GM18505 (cell line): ENCODE measurements around the gene LPCAT2.

ENCODE experiments used
- ATAC-seq: cut with Tn5 transposase; IDR thresholded peaks from one replicate; pipeline ENCODE4 v1.9.1; 2021; ENCODE audit not compliant: unreplicated experiment
- POLR2A ChIP-seq: IDR thresholded peaks from 4 replicates; pipeline ENCODE4 v1.6.1; 2011; ENCODE audit warnings: borderline replicate concordance; ENCODE audit not compliant: insufficient read depth, insufficient read length; ENCODE audit errors: extremely low read depth

LPCAT2 gene

GRCh38 chr16:55489956-55490265 is 19.0 kb upstream of the LPCAT2 start:
- TF ChIP-seq POLR2A: no peak
- ATAC-seq: no peak

DNA sequence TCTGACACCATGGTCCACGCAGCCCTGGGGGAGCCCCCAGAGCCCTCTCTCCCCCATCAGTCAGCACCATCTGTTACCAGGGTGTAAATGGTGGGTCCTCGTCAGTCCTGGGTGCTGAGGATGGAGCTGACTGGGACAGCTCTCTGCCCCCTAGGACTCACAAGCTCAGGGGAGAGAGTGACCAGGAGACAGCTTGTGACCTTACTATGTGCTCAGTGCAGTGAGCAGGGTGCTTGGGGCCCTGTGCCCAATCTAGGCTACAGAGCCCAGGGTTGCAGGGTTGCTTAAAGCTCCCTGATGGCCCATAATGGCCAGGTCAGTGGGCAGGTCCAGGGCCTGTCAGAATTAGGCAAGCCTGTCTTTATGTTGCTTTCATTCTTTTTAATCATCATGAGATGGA is 18.6 kb upstream of the LPCAT2 start:
- no peak for TF ChIP-seq POLR2A

GRCh38 chr16:55491691-55492090 is 17.2 kb upstream of the LPCAT2 start:
- no peak for ATAC-seq
- TF ChIP-seq POLR2A: no peak

More for the DNA sequence above, 18.6 kb upstream of the LPCAT2 start:
- no peak for ATAC-seq

DNA sequence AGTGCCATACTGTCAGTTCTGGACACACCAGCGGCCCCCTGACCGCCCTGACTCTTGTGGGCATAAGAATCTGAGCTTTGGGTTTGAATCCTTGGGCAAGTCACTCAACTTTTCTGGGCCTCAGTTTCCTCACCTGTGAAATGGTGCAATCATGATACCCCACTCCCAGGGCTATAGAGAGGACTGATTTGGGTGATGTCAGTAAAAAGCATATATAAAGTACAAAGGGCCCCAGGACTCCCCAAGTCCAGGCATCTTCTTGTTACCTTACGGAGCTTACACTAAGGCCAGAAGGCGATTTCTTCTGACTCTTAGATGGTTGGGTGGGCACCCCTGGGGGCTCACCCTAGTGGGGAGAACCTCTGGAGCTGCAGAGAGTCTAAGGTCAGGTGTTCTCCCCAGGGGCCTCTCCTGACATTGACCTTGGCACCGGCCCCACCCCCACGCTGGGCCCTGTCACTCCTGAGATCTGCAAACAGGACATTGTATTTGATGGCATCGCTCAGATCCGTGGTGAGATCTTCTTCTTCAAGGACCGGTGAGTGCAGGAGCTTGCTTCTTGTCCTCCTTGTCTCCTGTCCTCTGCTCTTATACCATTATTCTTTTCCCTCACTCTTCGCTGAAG is 16.0 kb upstream of the LPCAT2 start:
- no peak for TF ChIP-seq POLR2A
- ATAC-seq: no peak

DNA sequence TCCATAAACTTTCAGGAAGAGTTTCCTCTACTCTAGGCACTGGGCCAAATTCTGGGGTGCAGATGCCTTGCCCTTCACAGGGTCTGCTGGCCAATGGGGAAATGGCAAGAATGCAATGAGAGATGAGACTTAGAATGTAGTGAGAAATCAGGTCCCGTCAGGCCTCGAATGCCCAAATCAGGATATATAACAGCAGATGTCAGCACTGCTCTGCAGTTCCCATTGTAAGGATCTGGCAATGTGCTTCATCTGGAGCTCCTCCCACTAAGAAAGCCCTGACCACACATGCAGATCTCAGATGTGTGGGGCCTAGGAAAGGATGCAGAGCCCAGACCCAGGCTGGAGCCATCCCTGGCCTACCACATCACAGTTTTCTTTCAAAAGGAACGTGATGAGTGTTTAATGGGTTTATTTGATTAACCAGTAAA is 13.9 kb upstream of the LPCAT2 start:
- ATAC-seq: no peak
- TF ChIP-seq POLR2A: no peak

- no peak for TF ChIP-seq POLR2A
- ATAC-seq: no peak
Observed at GRCh38 chr16:55495616-55496289, 13.1 kb upstream of the LPCAT2 start.

GRCh38 chr16:55496509-55497145 is 12.2 kb upstream of the LPCAT2 start:
- no peak for TF ChIP-seq POLR2A
- no peak for ATAC-seq

GRCh38 chr16:55497558-55497957 is 11.3 kb upstream of the LPCAT2 start:
- ATAC-seq: no peak
- TF ChIP-seq POLR2A: no peak

DNA sequence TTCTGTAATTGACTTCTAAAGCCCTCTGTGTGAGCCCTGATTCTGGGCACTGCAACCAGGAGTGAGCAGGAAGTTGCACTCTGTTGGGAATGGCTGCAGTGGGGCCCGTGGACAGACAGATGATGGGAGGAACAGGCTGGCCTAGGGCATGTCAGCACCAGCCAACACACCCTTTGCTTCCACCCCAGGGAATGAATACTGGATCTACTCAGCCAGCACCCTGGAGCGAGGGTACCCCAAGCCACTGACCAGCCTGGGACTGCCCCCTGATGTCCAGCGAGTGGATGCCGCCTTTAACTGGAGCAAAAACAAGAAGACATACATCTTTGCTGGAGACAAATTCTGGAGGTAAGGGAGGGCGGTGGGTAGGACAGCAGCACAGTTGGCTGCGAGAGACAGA is 10.8 kb upstream of the LPCAT2 start:
- no peak for TF ChIP-seq POLR2A
- no peak for ATAC-seq

DNA sequence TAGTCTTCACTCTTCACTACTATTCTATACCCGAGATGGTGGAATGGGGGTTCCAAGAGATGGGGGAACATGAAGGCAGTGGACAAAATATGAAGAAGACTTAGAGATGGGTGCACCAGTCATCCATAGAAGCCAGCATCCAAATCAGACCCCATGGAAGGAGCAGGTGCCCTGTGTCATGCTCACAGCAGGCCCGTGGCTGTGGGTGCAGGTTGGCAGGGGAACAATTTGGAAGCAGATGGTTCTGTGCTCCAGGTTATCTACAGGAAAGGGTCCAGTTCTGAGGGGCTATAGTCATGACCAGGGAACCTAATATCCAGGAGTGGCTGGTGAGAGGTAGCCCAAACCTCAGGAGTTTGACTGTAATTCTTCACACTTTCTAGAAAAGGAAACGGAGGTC is 9.6 kb upstream of the LPCAT2 start:
- ATAC-seq: no peak
- no peak for TF ChIP-seq POLR2A

- no peak for TF ChIP-seq POLR2A
- no peak for ATAC-seq
Observed at GRCh38 chr16:55499951-55500529, 8.8 kb upstream of the LPCAT2 start.

GRCh38 chr16:55500530-55501011 is 8.3 kb upstream of the LPCAT2 start:
- ATAC-seq: no peak
- no peak for TF ChIP-seq POLR2A

DNA sequence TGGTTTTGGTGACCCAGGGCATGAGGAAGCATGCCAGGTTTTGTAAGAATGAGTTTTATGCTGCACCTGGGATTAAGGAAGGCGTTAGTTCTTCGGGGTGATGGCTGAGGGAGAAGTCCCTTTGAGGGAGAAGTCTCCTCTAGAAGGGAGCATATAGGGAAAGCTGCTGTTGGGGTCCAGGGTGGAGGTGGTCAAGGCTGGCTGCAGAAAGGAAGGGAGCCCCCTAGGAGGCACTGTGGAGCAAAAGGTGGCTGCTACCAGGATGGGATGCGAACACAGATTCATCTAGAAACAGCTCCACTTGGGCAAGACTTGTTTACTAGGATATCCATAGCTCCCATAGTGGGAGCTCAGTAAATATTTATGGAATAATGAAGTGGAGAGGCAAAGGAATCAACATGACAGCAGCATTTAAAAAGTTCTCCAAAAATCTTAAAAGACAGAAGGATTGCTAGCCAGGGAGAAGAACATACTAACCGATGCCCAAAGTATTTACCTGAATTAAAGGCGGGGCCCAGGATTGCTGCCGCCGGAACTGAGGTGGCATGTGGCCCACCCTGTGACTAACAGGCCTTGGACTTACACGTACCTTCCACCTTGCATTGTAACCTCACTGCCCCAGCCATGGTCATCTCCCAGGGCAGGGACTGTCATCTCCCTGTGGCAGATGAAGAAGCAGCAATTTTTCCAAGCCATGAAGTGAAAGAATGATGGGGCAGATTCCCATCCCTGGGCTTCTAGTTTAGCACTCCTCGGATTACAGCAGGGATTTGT is 7.1 kb upstream of the LPCAT2 start:
- no peak for ATAC-seq
- TF ChIP-seq POLR2A: no peak
